ENCODE measurements around the gene SAMD8. TPM values are rescaled to one million over a fixed set of nuclear protein-coding genes. Genes with fewer than 3 reads are reported as not detected.
A peak's percentile ranks its signal among the peaks of the same experiment; 100 is the strongest.

The SAMD8 gene
- polyA plus RNA-seq, 3 donors: 13.0 to 18.8 (median 13.7) TPM

DNA sequence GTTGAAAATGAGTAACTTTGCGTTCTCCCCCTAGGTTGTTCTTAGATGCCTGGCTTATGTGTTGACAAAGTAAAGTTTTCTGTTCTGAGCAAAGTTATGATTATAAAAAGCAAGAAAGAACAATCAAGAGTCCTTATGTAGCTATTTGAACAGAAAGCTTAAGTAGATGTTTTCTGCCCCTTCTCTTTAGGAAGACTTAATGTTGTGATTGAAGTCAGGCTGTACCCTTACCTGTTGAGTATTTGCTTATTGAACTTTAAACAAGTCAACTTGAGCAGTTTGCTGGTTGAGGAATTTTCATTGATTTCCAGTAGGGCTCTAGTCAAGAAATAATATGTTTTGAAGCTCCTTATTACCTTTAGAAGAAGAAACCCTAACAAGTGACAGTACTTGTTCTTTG, 65.3 kb downstream of the SAMD8 start:
- no peak overlapping the region for H2AFZ ChIP-seq (ENCODE audit: insufficient read depth, low read depth, low read length, poor library complexity, severe bottlenecking)
- peaks cover 56 to 74% of the 10 kb centered on the region in 2 donors for H3K36me3 Mint-ChIP-seq
- no peak overlapping the region for H3K9ac ChIP-seq (ENCODE audit: insufficient read depth, low read length, poor library complexity, severe bottlenecking)
- no peak overlapping the region for H3K4me2 ChIP-seq (replicated peaks; ENCODE audit: extremely low read depth, low read length, poor library complexity, severe bottlenecking)
- H3K9me3 ChIP-seq (replicated peaks in 1 of 2; ENCODE audit: control insufficient read depth in 1 of 2, insufficient read depth in 1 of 2, low read length in 2 of 2): no peaks in the 10 kb centered on the region
- no peaks in the 10 kb centered on the region for H3K27me3 ChIP-seq (ENCODE audit: control insufficient read depth in 2 of 2, insufficient read depth in 2 of 2, low read length in 2 of 2)
- H3K4me3 Mint-ChIP-seq: no peak overlapping the region
- DNase-seq: no peak
- peak overlapping the region in 1 of 7 donors; percentile 32 for H3K27ac Mint-ChIP-seq
- H3K27ac ChIP-seq (ENCODE audit: low read depth in 1 of 2, low read length in 2 of 2): no peak overlapping the region
- intact Hi-C loops (cut with micrococcal nuclease): no loop called here
- H3K27me3 Mint-ChIP-seq (ENCODE audit: low read depth in 3 of 3): peaks cover 0 to 2% (median 0%) of the 10 kb centered on the region in 3 donors
- no peaks in the 10 kb centered on the region for H3K4me1 Mint-ChIP-seq
- peaks cover 42 to 90% of the 10 kb centered on the region in 2 donors for H3K36me3 ChIP-seq (replicated peaks in 1 of 2; ENCODE audit: control insufficient read depth in 1 of 2, insufficient read depth in 2 of 2, low read length in 2 of 2)
- no peak overlapping the region for H3K4me3 ChIP-seq (replicated peaks in 1 of 3; ENCODE audit: low read depth in 2 of 3, low read length in 3 of 3)
- peaks cover 45% of the 10 kb centered on the region for H4K20me1 ChIP-seq (ENCODE audit: insufficient read depth, low read length)
- WGBS (ENCODE audit: insufficient coverage): no CpG with 5 or more reads among the region's 1 CpG
- TF ChIP-seq, protein P1, sequence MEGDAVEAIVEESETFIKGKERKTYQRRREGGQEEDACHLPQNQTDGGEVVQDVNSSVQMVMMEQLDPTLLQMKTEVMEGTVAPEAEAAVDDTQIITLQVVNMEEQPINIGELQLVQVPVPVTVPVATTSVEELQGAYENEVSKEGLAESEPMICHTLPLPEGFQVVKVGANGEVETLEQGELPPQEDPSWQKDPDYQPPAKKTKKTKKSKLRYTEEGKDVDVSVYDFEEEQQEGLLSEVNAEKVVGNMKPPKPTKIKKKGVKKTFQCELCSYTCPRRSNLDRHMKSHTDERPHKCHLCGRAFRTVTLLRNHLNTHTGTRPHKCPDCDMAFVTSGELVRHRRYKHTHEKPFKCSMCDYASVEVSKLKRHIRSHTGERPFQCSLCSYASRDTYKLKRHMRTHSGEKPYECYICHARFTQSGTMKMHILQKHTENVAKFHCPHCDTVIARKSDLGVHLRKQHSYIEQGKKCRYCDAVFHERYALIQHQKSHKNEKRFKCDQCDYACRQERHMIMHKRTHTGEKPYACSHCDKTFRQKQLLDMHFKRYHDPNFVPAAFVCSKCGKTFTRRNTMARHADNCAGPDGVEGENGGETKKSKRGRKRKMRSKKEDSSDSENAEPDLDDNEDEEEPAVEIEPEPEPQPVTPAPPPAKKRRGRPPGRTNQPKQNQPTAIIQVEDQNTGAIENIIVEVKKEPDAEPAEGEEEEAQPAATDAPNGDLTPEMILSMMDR (IDR thresholded peaks at IDR 0.05): no peak
- no peaks in the 10 kb centered on the region for H3K9me3 Mint-ChIP-seq
- no peaks in the 10 kb centered on the region for H3K79me2 ChIP-seq (ENCODE audit: insufficient read depth, low read length)
- H3K4me1 ChIP-seq (ENCODE audit: control insufficient read depth in 1 of 2, insufficient read depth in 2 of 2, low read length in 2 of 2): no peaks in the 10 kb centered on the region

DNA sequence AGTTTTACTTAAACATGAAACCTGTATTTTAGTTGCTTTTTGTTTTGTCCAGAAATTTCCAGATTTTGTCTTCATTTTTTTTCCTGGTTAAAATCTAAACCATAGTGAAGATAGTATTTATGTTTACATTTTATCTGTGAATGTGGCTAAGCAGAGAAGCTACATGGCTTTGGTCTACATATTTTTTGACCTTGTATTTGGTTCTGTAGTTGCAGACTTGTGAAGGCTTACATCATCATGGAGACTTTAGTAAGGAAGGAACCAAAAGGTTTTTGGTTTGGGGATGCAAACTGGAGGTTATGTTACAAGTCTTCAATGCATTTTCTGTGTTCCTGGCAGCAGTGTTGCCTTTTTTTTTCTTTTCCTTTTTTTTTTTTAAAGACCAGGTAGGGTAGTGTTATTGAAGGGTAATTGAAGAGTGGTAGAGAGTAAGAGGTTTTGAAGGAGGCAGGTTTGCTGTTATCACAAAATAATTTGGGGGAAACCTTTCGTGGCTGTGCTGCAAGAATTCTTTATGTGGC, 68.3 kb downstream of the SAMD8 start:
- Histone ChIP-seq H3K4me3 (replicated peaks in 1 of 3; ENCODE audit: low read depth in 2 of 3, low read length in 3 of 3) (no peak overlapping the region), H3K9me3 (replicated peaks in 1 of 2; ENCODE audit: control insufficient read depth in 1 of 2, insufficient read depth in 1 of 2, low read length in 2 of 2) (no peaks in the 10 kb centered on the region), H3K4me1 (ENCODE audit: control insufficient read depth in 1 of 2, insufficient read depth in 2 of 2, low read length in 2 of 2) (no peaks in the 10 kb centered on the region), H4K20me1 (ENCODE audit: insufficient read depth, low read length) (peaks cover 28% of the 10 kb centered on the region), H3K4me2 (replicated peaks; ENCODE audit: extremely low read depth, low read length, poor library complexity, severe bottlenecking) (no peak overlapping the region), H3K79me2 (ENCODE audit: insufficient read depth, low read length) (no peaks in the 10 kb centered on the region), H2AFZ (ENCODE audit: insufficient read depth, low read depth, low read length, poor library complexity, severe bottlenecking) (no peak overlapping the region), H3K36me3 (replicated peaks in 1 of 2; ENCODE audit: control insufficient read depth in 1 of 2, insufficient read depth in 2 of 2, low read length in 2 of 2) (peaks cover 35 to 81% of the 10 kb centered on the region in 2 donors), H3K9ac (ENCODE audit: insufficient read depth, low read length, poor library complexity, severe bottlenecking) (no peak overlapping the region), H3K27me3 (ENCODE audit: control insufficient read depth in 2 of 2, insufficient read depth in 2 of 2, low read length in 2 of 2) (no peaks in the 10 kb centered on the region), H3K27ac (ENCODE audit: low read depth in 1 of 2, low read length in 2 of 2) (no peak overlapping the region)
- Mint-ChIP-seq H3K9me3 (no peaks in the 10 kb centered on the region), H3K4me3 (no peak overlapping the region), H3K27ac (no peak overlapping the region), H3K4me1 (no peaks in the 10 kb centered on the region), H3K36me3 (peaks cover 53 to 71% of the 10 kb centered on the region in 2 donors), H3K27me3 (ENCODE audit: low read depth in 3 of 3) (peaks cover 0 to 2% (median 0%) of the 10 kb centered on the region in 3 donors)
- no peak for DNase-seq
- no CpG with 5 or more reads among the region's 1 CpG for WGBS (ENCODE audit: insufficient coverage)
- TF ChIP-seq, protein P1 (IDR thresholded peaks at IDR 0.05): no peak
- intact Hi-C loops (cut with micrococcal nuclease): no loop called here

Data from CD14-positive monocyte (primary cell).